GM23338 (cell line): ENCODE measurements around the gene HUS1. TPM values are rescaled to one million over a fixed set of nuclear protein-coding genes. Genes with fewer than 3 reads are reported as not detected.

Source experiments
- EZH2 ChIP-seq: fragments of 200-600 bp; sonication (generic); IDR thresholded peaks from one replicate; pipeline ENCODE4 v1.8.0; 2017; ENCODE audit warnings: antibody characterized with exemption, mild to moderate bottlenecking, low read depth; ENCODE audit not compliant: unreplicated experiment
- EZH2phosphoT487 ChIP-seq: fragments of 200-600 bp; sonication (generic); IDR thresholded peaks from one replicate; pipeline ENCODE4 v1.8.1; 2018; ENCODE audit warnings: antibody characterized with exemption; ENCODE audit not compliant: unreplicated experiment
- NANOG ChIP-seq: IDR thresholded peaks from 2 replicates; pipeline ENCODE4 v1.6.1; 2016; ENCODE audit warnings: antibody characterized with exemption, borderline replicate concordance
- POLR2AphosphoS5 ChIP-seq: IDR thresholded peaks from 2 replicates; pipeline ENCODE4 v1.6.1; 2016; ENCODE audit warnings: antibody characterized with exemption, low read depth
- STAT1 ChIP-seq: IDR thresholded peaks from one replicate; pipeline ENCODE4 v1.6.1; 2016; ENCODE audit warnings: antibody characterized with exemption; ENCODE audit not compliant: unreplicated experiment
- ZNF114 ChIP-seq: fragments of 250-450 bp; sonication (Bioruptor Pico); IDR thresholded peaks from 2 replicates; pipeline ENCODE4 v1.5.0; 2020; ENCODE audit warnings: mild to moderate bottlenecking, moderate library complexity
- ZNF331 ChIP-seq: fragments of 250-450 bp; sonication (Bioruptor Pico); IDR thresholded peaks from 2 replicates; pipeline ENCODE4 v1.5.0; 2020; ENCODE audit warnings: low read depth, mild to moderate bottlenecking, moderate library complexity
- polyA plus RNA-seq: library from polyadenylated mRNA; unstranded; fragments of >200 nt; fragmentation: Nextera tagmentation; extraction: Ambion mirVana; gene quantifications from 2 replicates; pipeline ENCODE4 v1.2.1, GENCODE V29; 2016
- total RNA-seq: library from RNA; depleted of rRNA; stranded (reverse); fragments of >200 nt; shearing (Covaris generic); gene quantifications from 2 replicates; pipeline ENCODE4 v1.2.3, GENCODE V29; 2014
- TF ChIP-seq, protein P1 (sequence below): fragments of 250-450 bp; sonication (Bioruptor Pico); IDR thresholded peaks from 2 replicates; pipeline ENCODE4 v1.5.0; 2020; ENCODE audit warnings: mild to moderate bottlenecking, moderate library complexity
- TF ChIP-seq, protein P2 (sequence below): IDR thresholded peaks from 2 replicates; pipeline ENCODE4 v1.6.1; 2016; ENCODE audit warnings: antibody characterized with exemption

Gene HUS1
- total and polyA plus RNA-seq, 2 experiments from 2014 or later = 14.9 to 29.7 TPM

DNA sequence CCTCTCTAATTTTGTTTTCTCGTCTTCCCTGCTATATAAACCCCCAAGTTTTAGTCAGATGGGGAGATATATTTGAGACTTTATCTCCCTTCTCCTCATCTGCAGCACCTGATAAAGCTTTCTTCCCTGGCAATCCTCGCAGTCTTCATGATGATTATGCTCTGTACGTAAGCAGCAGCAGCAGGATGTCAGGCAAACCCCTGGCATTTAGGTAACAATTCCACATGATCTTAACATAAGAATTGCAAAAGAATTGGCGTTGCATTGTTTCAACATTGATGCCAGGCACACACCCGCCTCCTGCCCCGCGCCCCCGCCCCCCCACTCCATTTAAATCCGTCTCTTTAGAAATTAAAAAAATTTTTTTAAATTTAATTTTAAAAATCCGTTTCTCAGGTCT lies 37.3 kb downstream of the HUS1 start (continued):
- TF ChIP-seq, protein P1, sequence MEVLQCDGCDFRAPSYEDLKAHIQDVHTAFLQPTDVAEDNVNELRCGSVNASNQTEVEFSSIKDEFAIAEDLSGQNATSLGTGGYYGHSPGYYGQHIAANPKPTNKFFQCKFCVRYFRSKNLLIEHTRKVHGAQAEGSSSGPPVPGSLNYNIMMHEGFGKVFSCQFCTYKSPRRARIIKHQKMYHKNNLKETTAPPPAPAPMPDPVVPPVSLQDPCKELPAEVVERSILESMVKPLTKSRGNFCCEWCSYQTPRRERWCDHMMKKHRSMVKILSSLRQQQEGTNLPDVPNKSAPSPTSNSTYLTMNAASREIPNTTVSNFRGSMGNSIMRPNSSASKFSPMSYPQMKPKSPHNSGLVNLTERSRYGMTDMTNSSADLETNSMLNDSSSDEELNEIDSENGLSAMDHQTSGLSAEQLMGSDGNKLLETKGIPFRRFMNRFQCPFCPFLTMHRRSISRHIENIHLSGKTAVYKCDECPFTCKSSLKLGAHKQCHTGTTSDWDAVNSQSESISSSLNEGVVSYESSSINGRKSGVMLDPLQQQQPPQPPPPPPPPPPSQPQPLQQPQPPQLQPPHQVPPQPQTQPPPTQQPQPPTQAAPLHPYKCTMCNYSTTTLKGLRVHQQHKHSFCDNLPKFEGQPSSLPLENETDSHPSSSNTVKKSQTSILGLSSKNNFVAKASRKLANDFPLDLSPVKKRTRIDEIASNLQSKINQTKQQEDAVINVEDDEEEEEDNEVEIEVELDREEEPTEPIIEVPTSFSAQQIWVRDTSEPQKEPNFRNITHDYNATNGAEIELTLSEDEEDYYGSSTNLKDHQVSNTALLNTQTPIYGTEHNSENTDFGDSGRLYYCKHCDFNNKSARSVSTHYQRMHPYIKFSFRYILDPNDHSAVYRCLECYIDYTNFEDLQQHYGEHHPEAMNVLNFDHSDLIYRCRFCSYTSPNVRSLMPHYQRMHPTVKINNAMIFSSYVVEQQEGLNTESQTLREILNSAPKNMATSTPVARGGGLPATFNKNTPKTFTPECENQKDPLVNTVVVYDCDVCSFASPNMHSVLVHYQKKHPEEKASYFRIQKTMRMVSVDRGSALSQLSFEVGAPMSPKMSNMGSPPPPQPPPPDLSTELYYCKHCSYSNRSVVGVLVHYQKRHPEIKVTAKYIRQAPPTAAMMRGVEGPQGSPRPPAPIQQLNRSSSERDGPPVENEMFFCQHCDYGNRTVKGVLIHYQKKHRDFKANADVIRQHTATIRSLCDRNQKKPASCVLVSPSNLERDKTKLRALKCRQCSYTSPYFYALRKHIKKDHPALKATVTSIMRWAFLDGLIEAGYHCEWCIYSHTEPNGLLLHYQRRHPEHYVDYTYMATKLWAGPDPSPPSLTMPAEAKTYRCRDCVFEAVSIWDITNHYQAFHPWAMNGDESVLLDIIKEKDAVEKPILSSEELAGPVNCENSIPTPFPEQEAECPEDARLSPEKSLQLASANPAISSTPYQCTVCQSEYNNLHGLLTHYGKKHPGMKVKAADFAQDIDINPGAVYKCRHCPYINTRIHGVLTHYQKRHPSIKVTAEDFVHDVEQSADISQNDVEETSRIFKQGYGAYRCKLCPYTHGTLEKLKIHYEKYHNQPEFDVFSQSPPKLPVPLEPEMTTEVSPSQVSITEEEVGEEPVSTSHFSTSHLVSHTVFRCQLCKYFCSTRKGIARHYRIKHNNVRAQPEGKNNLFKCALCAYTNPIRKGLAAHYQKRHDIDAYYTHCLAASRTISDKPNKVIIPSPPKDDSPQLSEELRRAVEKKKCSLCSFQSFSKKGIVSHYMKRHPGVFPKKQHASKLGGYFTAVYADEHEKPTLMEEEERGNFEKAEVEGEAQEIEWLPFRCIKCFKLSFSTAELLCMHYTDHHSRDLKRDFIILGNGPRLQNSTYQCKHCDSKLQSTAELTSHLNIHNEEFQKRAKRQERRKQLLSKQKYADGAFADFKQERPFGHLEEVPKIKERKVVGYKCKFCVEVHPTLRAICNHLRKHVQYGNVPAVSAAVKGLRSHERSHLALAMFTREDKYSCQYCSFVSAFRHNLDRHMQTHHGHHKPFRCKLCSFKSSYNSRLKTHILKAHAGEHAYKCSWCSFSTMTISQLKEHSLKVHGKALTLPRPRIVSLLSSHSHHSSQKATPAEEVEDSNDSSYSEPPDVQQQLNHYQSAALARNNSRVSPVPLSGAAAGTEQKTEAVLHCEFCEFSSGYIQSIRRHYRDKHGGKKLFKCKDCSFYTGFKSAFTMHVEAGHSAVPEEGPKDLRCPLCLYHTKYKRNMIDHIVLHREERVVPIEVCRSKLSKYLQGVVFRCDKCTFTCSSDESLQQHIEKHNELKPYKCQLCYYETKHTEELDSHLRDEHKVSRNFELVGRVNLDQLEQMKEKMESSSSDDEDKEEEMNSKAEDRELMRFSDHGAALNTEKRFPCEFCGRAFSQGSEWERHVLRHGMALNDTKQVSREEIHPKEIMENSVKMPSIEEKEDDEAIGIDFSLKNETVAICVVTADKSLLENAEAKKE = no peak
- TF ChIP-seq EZH2 = no peak
- no peak for TF ChIP-seq ZNF114 (CRISPR knock-in tag)
- TF ChIP-seq, protein P2, sequence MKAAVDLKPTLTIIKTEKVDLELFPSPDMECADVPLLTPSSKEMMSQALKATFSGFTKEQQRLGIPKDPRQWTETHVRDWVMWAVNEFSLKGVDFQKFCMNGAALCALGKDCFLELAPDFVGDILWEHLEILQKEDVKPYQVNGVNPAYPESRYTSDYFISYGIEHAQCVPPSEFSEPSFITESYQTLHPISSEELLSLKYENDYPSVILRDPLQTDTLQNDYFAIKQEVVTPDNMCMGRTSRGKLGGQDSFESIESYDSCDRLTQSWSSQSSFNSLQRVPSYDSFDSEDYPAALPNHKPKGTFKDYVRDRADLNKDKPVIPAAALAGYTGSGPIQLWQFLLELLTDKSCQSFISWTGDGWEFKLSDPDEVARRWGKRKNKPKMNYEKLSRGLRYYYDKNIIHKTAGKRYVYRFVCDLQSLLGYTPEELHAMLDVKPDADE = no peak
- no peak for TF ChIP-seq STAT1
- no peak for TF ChIP-seq POLR2AphosphoS5
- TF ChIP-seq NANOG = no peak
- TF ChIP-seq EZH2phosphoT487 = no peak
- TF ChIP-seq ZNF331 (CRISPR knock-in tag) = no peak
